PFSK-1 (cell line): ENCODE data around the gene PEAR1.

Experiments used
- POLR2AphosphoS5 ChIP-seq: IDR thresholded peaks from 2 replicates; pipeline ENCODE4 v1.6.1; 2012; ENCODE audit warnings: low read depth, mild to moderate bottlenecking, control low read depth, low read length, moderate library complexity
- SIN3A ChIP-seq: IDR thresholded peaks from 2 replicates; pipeline ENCODE4 v1.6.1; 2012; ENCODE audit warnings: mild to moderate bottlenecking, low read length, moderate library complexity, borderline replicate concordance; ENCODE audit not compliant: insufficient read depth
- TAF1 ChIP-seq: IDR thresholded peaks from 2 replicates; pipeline ENCODE4 v1.6.1; 2012; ENCODE audit warnings: low read length, control low read depth, borderline replicate concordance; ENCODE audit not compliant: insufficient read depth
- TF ChIP-seq, protein P1 (sequence below), 2 experiments: IDR thresholded peaks; 2 replicates each; pipeline versions ENCODE4 v1.6.1 to v1.8.0; 2011 to 2012; ENCODE audit warnings: low read depth in 2 of 2, low read length in 2 of 2, control low read depth in 1 of 2, inconsistent platforms in 1 of 2, mild to moderate bottlenecking in 1 of 2, moderate library complexity in 1 of 2; ENCODE audit not compliant: insufficient read depth in 1 of 2

DNA sequence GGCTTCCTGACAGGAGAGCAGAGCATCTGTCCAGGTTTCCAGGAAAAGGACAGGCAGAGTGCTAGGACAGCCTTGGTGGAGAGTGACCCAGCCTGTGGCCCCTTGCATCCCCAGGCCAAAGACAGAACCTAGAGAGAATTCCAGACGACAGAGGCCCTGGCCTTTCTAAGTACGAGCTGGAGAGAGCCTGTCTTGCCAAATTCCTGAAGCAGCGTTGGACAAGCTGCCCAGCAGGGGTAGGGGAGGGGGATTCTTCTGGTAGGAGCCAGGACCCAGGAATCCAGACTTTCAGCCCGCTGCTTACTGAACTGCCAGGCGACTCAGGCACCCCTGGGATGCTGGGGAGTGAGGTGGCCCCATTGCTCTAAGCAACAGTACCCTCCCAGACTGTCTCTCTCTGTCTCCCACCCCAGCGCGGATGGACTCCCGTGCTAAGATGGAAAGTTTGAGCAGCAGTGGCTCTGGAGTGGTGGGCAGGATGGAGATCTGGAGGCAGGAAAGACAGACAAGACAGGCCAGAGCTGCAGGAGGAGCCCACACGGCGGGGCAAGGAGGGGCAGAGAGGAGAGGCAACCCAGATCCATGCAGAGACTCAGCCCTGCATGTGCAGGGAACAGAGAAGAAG lies 8.8 kb upstream of the PEAR1 start:
- TF ChIP-seq POLR2AphosphoS5 (no peak), TAF1 (no peak), SIN3A (no peak)
- TF ChIP-seq, protein P1, sequence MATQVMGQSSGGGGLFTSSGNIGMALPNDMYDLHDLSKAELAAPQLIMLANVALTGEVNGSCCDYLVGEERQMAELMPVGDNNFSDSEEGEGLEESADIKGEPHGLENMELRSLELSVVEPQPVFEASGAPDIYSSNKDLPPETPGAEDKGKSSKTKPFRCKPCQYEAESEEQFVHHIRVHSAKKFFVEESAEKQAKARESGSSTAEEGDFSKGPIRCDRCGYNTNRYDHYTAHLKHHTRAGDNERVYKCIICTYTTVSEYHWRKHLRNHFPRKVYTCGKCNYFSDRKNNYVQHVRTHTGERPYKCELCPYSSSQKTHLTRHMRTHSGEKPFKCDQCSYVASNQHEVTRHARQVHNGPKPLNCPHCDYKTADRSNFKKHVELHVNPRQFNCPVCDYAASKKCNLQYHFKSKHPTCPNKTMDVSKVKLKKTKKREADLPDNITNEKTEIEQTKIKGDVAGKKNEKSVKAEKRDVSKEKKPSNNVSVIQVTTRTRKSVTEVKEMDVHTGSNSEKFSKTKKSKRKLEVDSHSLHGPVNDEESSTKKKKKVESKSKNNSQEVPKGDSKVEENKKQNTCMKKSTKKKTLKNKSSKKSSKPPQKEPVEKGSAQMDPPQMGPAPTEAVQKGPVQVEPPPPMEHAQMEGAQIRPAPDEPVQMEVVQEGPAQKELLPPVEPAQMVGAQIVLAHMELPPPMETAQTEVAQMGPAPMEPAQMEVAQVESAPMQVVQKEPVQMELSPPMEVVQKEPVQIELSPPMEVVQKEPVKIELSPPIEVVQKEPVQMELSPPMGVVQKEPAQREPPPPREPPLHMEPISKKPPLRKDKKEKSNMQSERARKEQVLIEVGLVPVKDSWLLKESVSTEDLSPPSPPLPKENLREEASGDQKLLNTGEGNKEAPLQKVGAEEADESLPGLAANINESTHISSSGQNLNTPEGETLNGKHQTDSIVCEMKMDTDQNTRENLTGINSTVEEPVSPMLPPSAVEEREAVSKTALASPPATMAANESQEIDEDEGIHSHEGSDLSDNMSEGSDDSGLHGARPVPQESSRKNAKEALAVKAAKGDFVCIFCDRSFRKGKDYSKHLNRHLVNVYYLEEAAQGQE (IDR thresholded peaks at IDR 0.05; ENCODE audit: insufficient read depth in 1 of 2, low read depth in 2 of 2, low read length in 2 of 2), result no peak
